DOHH2 (cell line): ENCODE data around the gene CDC5L.

Experiments used
- H3F3A ChIP-seq: fragments of 200-600 bp; sonication (generic), shearing (Covaris generic); 2 replicates; pipeline ENCODE4 v1.6.0; 2016; ENCODE audit warnings: antibody characterized with exemption, mild to moderate bottlenecking; ENCODE audit not compliant: control insufficient read depth, insufficient read depth
- H3K27ac ChIP-seq: fragments of 200-600 bp; sonication (generic); 2 replicates; pipeline ENCODE4 v1.5.1; 2014; ENCODE audit warnings: low read depth, mild to moderate bottlenecking, low read length, moderate library complexity
- H3K27me3 ChIP-seq: fragments of 200-600 bp; sonication (generic); 2 replicates; pipeline ENCODE4 v1.6.1; 2014; ENCODE audit warnings: mild to moderate bottlenecking, low read length, mixed read lengths; ENCODE audit not compliant: control insufficient read depth
- H3K36me3 ChIP-seq: fragments of 200-600 bp; sonication (generic); 2 replicates; pipeline ENCODE4 v1.6.1; 2014; ENCODE audit warnings: mild to moderate bottlenecking, low read length, moderate library complexity, mixed read lengths; ENCODE audit not compliant: control insufficient read depth
- H3K4me1 ChIP-seq: fragments of 200-600 bp; sonication (generic); 2 replicates; pipeline ENCODE4 v1.6.1; 2014; ENCODE audit warnings: mild to moderate bottlenecking, low read length, mixed read lengths; ENCODE audit not compliant: control insufficient read depth
- H3K4me2 ChIP-seq: fragments of 200-600 bp; sonication (generic); 2 replicates; pipeline ENCODE4 v1.6.0; 2014; ENCODE audit warnings: mild to moderate bottlenecking, low read length, moderate library complexity
- H3K4me3 ChIP-seq: fragments of 200-600 bp; sonication (generic); 2 replicates; pipeline ENCODE4 v1.5.1; 2014; ENCODE audit warnings: mild to moderate bottlenecking, low read length, mixed read lengths
- H3K79me2 ChIP-seq: fragments of 200-600 bp; sonication (generic); 2 replicates; pipeline ENCODE4 v1.6.1; 2014; ENCODE audit warnings: mild to moderate bottlenecking, low read length, mixed read lengths; ENCODE audit not compliant: control insufficient read depth
- H3K9me2 ChIP-seq: fragments of 200-600 bp; sonication (generic); replicated peaks from 2 replicates; pipeline ENCODE4 v1.6.1; 2014; ENCODE audit warnings: mild to moderate bottlenecking, low read length, mixed read lengths; ENCODE audit not compliant: control insufficient read depth
- H3K9me3 ChIP-seq: fragments of 200-600 bp; sonication (generic); 2 replicates; pipeline ENCODE4 v1.6.1; 2014; ENCODE audit warnings: antibody characterized with exemption, low read length, mixed read lengths; ENCODE audit not compliant: control insufficient read depth, insufficient read depth
- H4K20me1 ChIP-seq: fragments of 200-600 bp; sonication (generic); 2 replicates; pipeline ENCODE4 v1.6.0; 2014; ENCODE audit warnings: low read depth, mild to moderate bottlenecking, antibody characterized with exemption, low read length, moderate library complexity; ENCODE audit not compliant: control insufficient read depth, insufficient read depth
- EZH2phosphoT487 ChIP-seq: fragments of 200-600 bp; sonication (generic); IDR thresholded peaks from 2 replicates; pipeline ENCODE4 v1.6.1; 2017; ENCODE audit warnings: borderline replicate concordance, mild to moderate bottlenecking, antibody characterized with exemption, low read length, moderate library complexity, mixed read lengths
- TF ChIP-seq, protein P1 (sequence below): fragments of 200-600 bp; sonication (generic); IDR thresholded peaks from one replicate; pipeline ENCODE4 v1.5.1; 2014; ENCODE audit warnings: antibody characterized with exemption, mild to moderate bottlenecking, low read depth, low read length; ENCODE audit not compliant: poor library complexity, severe bottlenecking

CDC5L gene

DNA sequence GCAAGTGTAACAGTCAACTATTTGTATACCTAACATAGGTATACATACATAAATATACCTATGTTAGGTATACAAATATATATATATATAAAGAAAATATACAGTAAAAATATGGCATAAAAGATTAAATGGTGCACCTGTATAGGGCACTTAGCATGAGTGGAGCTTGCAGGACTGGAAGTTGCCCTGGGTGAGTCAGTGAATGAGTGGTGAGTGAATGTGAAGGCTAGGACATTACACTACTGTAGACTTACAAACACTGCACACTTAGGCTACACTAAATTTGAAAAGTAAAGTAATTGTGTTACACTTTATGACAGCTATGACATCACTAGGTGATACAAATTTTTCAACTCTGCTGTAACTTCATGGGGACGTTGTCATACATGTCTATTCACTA, 65.6 kb downstream of the CDC5L start:
- H3K4me1 ChIP-seq: no peaks in the 10 kb centered on the region
- H3K79me2 ChIP-seq: no peaks in the 10 kb centered on the region
- no peaks in the 10 kb centered on the region for H3K9me2 ChIP-seq
- H3K27me3 ChIP-seq: peaks cover 5% of the 10 kb centered on the region; the same call in 1 of the 2 replicates
- TF ChIP-seq, protein P1, sequence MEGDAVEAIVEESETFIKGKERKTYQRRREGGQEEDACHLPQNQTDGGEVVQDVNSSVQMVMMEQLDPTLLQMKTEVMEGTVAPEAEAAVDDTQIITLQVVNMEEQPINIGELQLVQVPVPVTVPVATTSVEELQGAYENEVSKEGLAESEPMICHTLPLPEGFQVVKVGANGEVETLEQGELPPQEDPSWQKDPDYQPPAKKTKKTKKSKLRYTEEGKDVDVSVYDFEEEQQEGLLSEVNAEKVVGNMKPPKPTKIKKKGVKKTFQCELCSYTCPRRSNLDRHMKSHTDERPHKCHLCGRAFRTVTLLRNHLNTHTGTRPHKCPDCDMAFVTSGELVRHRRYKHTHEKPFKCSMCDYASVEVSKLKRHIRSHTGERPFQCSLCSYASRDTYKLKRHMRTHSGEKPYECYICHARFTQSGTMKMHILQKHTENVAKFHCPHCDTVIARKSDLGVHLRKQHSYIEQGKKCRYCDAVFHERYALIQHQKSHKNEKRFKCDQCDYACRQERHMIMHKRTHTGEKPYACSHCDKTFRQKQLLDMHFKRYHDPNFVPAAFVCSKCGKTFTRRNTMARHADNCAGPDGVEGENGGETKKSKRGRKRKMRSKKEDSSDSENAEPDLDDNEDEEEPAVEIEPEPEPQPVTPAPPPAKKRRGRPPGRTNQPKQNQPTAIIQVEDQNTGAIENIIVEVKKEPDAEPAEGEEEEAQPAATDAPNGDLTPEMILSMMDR: no peak
- TF ChIP-seq EZH2phosphoT487: no peak
- H4K20me1 ChIP-seq: peaks cover 4% of the 10 kb centered on the region; the same call in 1 of the 2 replicates
- H3K27ac ChIP-seq: no peak overlapping the region
- H3K4me2 ChIP-seq: no peak overlapping the region
- H3K36me3 ChIP-seq: peaks cover 15% of the 10 kb centered on the region
- no peaks in the 10 kb centered on the region for H3K9me3 ChIP-seq
- no peak overlapping the region for H3K4me3 ChIP-seq
- peaks cover 15% of the 10 kb centered on the region; the same call in 1 of the 2 replicates for H3F3A ChIP-seq

DNA sequence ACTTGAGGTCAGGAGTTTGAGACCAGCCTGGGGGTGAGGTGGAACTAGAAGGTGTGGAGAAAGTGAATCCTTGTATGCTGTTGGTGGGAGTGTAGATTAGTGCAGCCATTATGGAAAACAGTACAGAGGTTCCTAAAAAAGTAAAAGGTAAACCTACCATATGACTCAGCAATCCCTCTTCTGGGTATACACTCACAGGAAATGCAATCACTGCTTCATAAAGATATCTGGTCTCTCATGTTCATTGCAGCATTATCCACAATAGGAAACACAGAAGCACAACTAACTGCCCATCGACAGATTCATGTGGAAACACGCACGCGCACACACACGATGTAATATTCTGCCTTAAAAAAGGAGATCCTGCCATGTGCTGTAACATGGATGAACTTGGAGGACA, 66.7 kb downstream of the CDC5L start:
- TF ChIP-seq EZH2phosphoT487: no peak
- TF ChIP-seq, protein P1: no peak
- H3K4me3 ChIP-seq: no peak overlapping the region
- no peaks in the 10 kb centered on the region for H3K9me3 ChIP-seq
- peaks cover 15% of the 10 kb centered on the region; the same call in 1 of the 2 replicates for H3F3A ChIP-seq
- H3K27me3 ChIP-seq: peaks cover 8% of the 10 kb centered on the region; the same call in 1 of the 2 replicates
- no peaks in the 10 kb centered on the region for H3K4me1 ChIP-seq
- no peak overlapping the region for H3K4me2 ChIP-seq
- H3K9me2 ChIP-seq: no peaks in the 10 kb centered on the region
- no peaks in the 10 kb centered on the region for H3K79me2 ChIP-seq
- H4K20me1 ChIP-seq: peaks cover 4% of the 10 kb centered on the region; the same call in 1 of the 2 replicates
- H3K36me3 ChIP-seq: peaks cover 10% of the 10 kb centered on the region
- H3K27ac ChIP-seq: no peak overlapping the region

DNA sequence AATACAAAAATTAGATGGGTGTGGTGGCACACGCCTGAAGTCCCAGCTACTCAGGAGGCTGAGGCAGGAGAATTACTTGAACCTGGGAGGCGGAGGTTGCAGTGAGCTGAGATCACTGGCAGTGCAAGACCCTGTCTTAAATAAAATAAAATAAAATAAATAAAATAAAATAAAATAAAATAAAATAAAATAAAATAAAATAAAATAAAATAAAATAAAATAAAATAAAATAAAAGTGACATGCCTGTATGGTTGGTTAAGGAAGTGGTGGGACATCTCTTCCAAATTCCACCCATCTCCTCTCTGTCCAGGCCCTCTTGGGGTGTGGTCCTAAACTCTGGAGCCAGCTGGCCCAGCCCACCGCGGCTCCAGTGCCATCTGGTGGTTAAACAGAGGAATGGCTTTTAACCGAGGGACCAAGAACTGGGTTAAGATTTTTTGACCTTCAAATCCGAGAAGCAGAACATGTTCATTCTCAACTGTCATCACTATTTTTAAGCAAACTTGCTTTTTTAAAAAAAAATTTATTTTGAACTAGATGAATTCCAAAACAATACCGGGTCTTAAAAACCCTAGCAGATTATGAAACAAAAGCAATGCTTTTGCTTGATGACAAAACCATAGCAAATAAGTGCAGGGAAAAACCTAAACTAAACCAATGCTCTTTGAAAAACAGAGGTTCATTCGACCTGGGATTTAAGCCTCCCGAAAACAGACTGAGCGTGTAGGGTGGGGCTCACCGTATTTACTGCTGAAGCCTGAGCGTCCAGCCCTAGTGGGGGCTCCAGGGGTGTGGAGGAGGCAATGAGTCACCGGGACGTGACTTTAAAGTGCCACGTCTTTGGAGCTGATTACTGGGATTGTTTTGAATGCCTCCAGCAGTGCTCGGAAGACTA, 68.8 kb downstream of the CDC5L start:
- peaks cover 8% of the 10 kb centered on the region; the same call in 1 of the 2 replicates for H3K27me3 ChIP-seq
- no peak overlapping the region for H3K4me3 ChIP-seq
- peaks cover 4% of the 10 kb centered on the region; the same call in 1 of the 2 replicates for H4K20me1 ChIP-seq
- H3K27ac ChIP-seq: no peak overlapping the region
- H3K4me2 ChIP-seq: no peak overlapping the region
- TF ChIP-seq, protein P1: peak; percentile 71
- TF ChIP-seq EZH2phosphoT487: no peak
- H3K4me1 ChIP-seq: no peaks in the 10 kb centered on the region
- peaks cover 9% of the 10 kb centered on the region for H3K36me3 ChIP-seq
- H3K9me2 ChIP-seq: no peaks in the 10 kb centered on the region
- no peaks in the 10 kb centered on the region for H3K79me2 ChIP-seq
- no peaks in the 10 kb centered on the region for H3K9me3 ChIP-seq
- peaks cover 15% of the 10 kb centered on the region; the same call in 1 of the 2 replicates for H3F3A ChIP-seq
